Upper lobe of left lung (tissue), 6 donors: ENCODE data around the gene SCFD2. TPM values are rescaled to one million over a fixed set of nuclear protein-coding genes. Genes with fewer than 3 reads are reported as not detected.
"Not testable (repeated sequence)": the region's sequence is repeated elsewhere in the genome, so short reads cannot be mapped to it uniquely, and the experiment has no call there.

Experiments
- ATAC-seq, 2 donors: fragments of 200-7000 bp; cut with Tn5 transposase; one replicate each; pipeline ENCODE4 v1.9.1; 2022; ENCODE audit warnings: mild to moderate bottlenecking in 2 of 2, moderate library complexity in 2 of 2; ENCODE audit not compliant: low FRiP score in 2 of 2
- DNase-seq, 2 donors: peaks; one replicate each; pipeline ENCODE4 v3.0.0-alpha.2; 2019 to 2020
- H3K27ac ChIP-seq, 4 donors: fragments of 200-600 bp; sonication (generic); one replicate each; pipeline ENCODE4 v1.5.1; 2016 to 2019
- H3K27me3 ChIP-seq, 4 donors: fragments of 200-600 bp; sonication (generic); one replicate each; pipeline ENCODE4 v1.5.1; 2017 to 2019
- H3K36me3 ChIP-seq, 4 donors: fragments of 200-600 bp; sonication (generic); one replicate each; pipeline ENCODE4 v1.5.1; 2016 to 2019
- H3K4me1 ChIP-seq, 4 donors: fragments of 200-600 bp; sonication (generic); one replicate each; pipeline ENCODE4 v1.5.1; 2018 to 2019
- H3K4me3 ChIP-seq, 4 donors: fragments of 200-600 bp; sonication (generic); one replicate each; pipeline ENCODE4 v1.5.1; 2017 to 2019; ENCODE audit warnings: mild to moderate bottlenecking in 2 of 4, moderate library complexity in 1 of 4
- H3K9me3 ChIP-seq, 4 donors: fragments of 200-600 bp; sonication (generic); one replicate each; pipeline ENCODE4 v1.5.1; 2018 to 2019
- CTCF ChIP-seq, 6 experiments: fragments of 450-650 bp in 4 of 6; fragments of 200-600 bp in 2 of 6; sonication (generic) in 2 of 6; IDR thresholded peaks; one replicate each; pipeline ENCODE4 v1.5.1; 2016 to 2019; ENCODE audit warnings: antibody characterized with exemption in 6 of 6
- EP300 ChIP-seq, 4 donors: sonication (generic); formaldehyde crosslinking; IDR thresholded peaks; one replicate each; pipeline ENCODE4 v1.5.1; 2017; ENCODE audit warnings: antibody characterized with exemption in 4 of 4, control low read depth in 2 of 4
- POLR2A ChIP-seq, 4 donors: fragments of 450-650 bp; IDR thresholded peaks; one replicate each; pipeline ENCODE4 v1.5.1; 2016 to 2017; ENCODE audit warnings: antibody characterized with exemption in 4 of 4, mild to moderate bottlenecking in 2 of 4
- POLR2AphosphoS5 ChIP-seq, 2 donors: sonication (generic); formaldehyde crosslinking; IDR thresholded peaks; one replicate each; pipeline ENCODE4 v1.5.1; 2017; ENCODE audit warnings: antibody characterized with exemption in 2 of 2
- WGBS, 2 donors: methylation state at CpG; one replicate each; pipeline ENCODE4 v1.1.5; 2017 to 2018; 5-methylcytosine and 5-hydroxymethylcytosine counted together
- total RNA-seq, 6 donors: library from RNA; depleted of rRNA in 4 of 6; stranded (reverse); fragments of >200 nt in 4 of 6; gene quantifications; one replicate each; pipeline versions ENCODE4 v1.1.0 to v1.2.1, GENCODE V29; 2016 to 2021
- donor health status: DM: no; HTN: no; CAD: no; lungs with moderate emphysema.
- donor health status: DM: no; HTN: yes; CAD: no; lungs with severe emphysema.

The SCFD2 gene
- total RNA-seq, 6 donors from 2014 or later: 15.2 to 33.5 (median 20.0) TPM

- 76 to 88% methylated on average over 1 of the region's 1 CpG for WGBS, 2 donors
- no peaks in the 10 kb centered on the region for H3K9me3 ChIP-seq
- H3K4me3 ChIP-seq: no peak overlapping the region
Observed at GRCh38 chr4:53189011-53189410, 176.8 kb downstream of the SCFD2 start.

GRCh38 chr4:53186714-53187358 is 179.0 kb downstream of the SCFD2 start:
- no peak for TF ChIP-seq CTCF (IDR thresholded peaks at IDR 0.05)
- no peak for TF ChIP-seq EP300 (IDR thresholded peaks at IDR 0.05)
- no peak for TF ChIP-seq POLR2AphosphoS5 (IDR thresholded peaks at IDR 0.05)
- no peak for TF ChIP-seq POLR2A (IDR thresholded peaks at IDR 0.05)
- no peak overlapping the region for H3K27ac ChIP-seq
- WGBS, 2 donors: 80 to 91% methylated on average over 4 of the region's 4 CpGs

More at GRCh38 chr4:53189011-53189410, 176.8 kb downstream of the SCFD2 start:
- H3K36me3 ChIP-seq: no peaks in the 10 kb centered on the region
- H3K27me3 ChIP-seq: no peaks in the 10 kb centered on the region
- ATAC-seq: no peak
- TF ChIP-seq EP300 (IDR thresholded peaks at IDR 0.05): no peak
- no peak for TF ChIP-seq POLR2A (IDR thresholded peaks at IDR 0.05)
- no peak for TF ChIP-seq POLR2AphosphoS5 (IDR thresholded peaks at IDR 0.05)
- TF ChIP-seq CTCF (IDR thresholded peaks at IDR 0.05): no peak
- H3K27ac ChIP-seq: no peak overlapping the region
- no peak for DNase-seq
- H3K4me1 ChIP-seq: no peaks in the 10 kb centered on the region

GRCh38 chr4:53185869-53186585 is 179.8 kb downstream of the SCFD2 start:
- Histone ChIP-seq H3K27ac (no peak overlapping the region), H3K4me1 (no peaks in the 10 kb centered on the region), H3K9me3 (no peaks in the 10 kb centered on the region), H3K4me3 (no peak overlapping the region), H3K36me3 (no peaks in the 10 kb centered on the region), H3K27me3 (no peaks in the 10 kb centered on the region)
- TF ChIP-seq POLR2AphosphoS5 (IDR thresholded peaks at IDR 0.05) (no peak), EP300 (IDR thresholded peaks at IDR 0.05) (no peak), CTCF (IDR thresholded peaks at IDR 0.05) (no peak), POLR2A (IDR thresholded peaks at IDR 0.05) (no peak)
- 79 to 84% methylated on average over 4 of the region's 4 CpGs for WGBS, 2 donors
- ATAC-seq: no peak
- DNase-seq: no peak

More at GRCh38 chr4:53186714-53187358, 179.0 kb downstream of the SCFD2 start:
- no peak for DNase-seq
- no peaks in the 10 kb centered on the region for H3K9me3 ChIP-seq
- no peaks in the 10 kb centered on the region for H3K4me1 ChIP-seq
- no peak overlapping the region for H3K4me3 ChIP-seq
- no peaks in the 10 kb centered on the region for H3K36me3 ChIP-seq
- H3K27me3 ChIP-seq: no peaks in the 10 kb centered on the region
- no peak for ATAC-seq

- H3K27ac ChIP-seq: no peak overlapping the region
- no peaks in the 10 kb centered on the region for H3K9me3 ChIP-seq
- no peaks in the 10 kb centered on the region for H3K4me1 ChIP-seq
- ATAC-seq: no peak
- no peaks in the 10 kb centered on the region for H3K36me3 ChIP-seq
- 92 to 97% methylated on average over 2 of the region's 2 CpGs for WGBS, 2 donors
- TF ChIP-seq POLR2A (IDR thresholded peaks at IDR 0.05): no peak
- no peak for TF ChIP-seq CTCF (IDR thresholded peaks at IDR 0.05)
- TF ChIP-seq POLR2AphosphoS5 (IDR thresholded peaks at IDR 0.05): no peak
- TF ChIP-seq EP300 (IDR thresholded peaks at IDR 0.05): no peak
- H3K4me3 ChIP-seq: no peak overlapping the region
- DNase-seq: no peak
- no peaks in the 10 kb centered on the region for H3K27me3 ChIP-seq
Observed at GRCh38 chr4:53183754-53184153, 182.1 kb downstream of the SCFD2 start.

- not testable (repeated sequence) for H3K4me3 ChIP-seq, H3K27me3 ChIP-seq, H3K27ac ChIP-seq, H3K4me1 ChIP-seq, ATAC-seq, H3K9me3 ChIP-seq, H3K36me3 ChIP-seq
- 96% methylated on average over 3 to 4 of the region's 4 CpGs for WGBS, 2 donors
- DNase-seq: peak in 1 of 2 donors; percentile 18
Observed at GRCh38 chr4:53177751-53178150, 188.1 kb downstream of the SCFD2 start.
